Fibroblast of villous mesenchyme (primary cell): ENCODE results near the gene PRKACA. TPM values are rescaled to one million over a fixed set of nuclear protein-coding genes. Genes with fewer than 3 reads are reported as not detected.
A peak's percentile ranks its signal among the peaks of the same experiment; 100 is the strongest.

Experiments used
- DNase-seq: peaks from one replicate; pipeline ENCODE4 v3.0.0-alpha.2; 2010; ENCODE audit warnings: low read depth
- H3K4me3 ChIP-seq: 2 replicates; pipeline ENCODE4 v1.5.1; 2011; ENCODE audit warnings: low read depth, mild to moderate bottlenecking, low read length
- total RNA-seq: library from RNA; depleted of rRNA; stranded (reverse); fragments of >200 nt; gene quantifications from 2 replicates; pipeline ENCODE4 v1.2.3, GENCODE V29; 2012
- TF ChIP-seq, protein P1 (sequence below): IDR thresholded peaks from 2 replicates; pipeline ENCODE4 v1.5.1; 2012; ENCODE audit warnings: low read depth, mild to moderate bottlenecking, low read length; ENCODE audit not compliant: insufficient read depth

PRKACA gene
- total RNA-seq, 1 donor = 50.1 TPM

GRCh38 chr19:14127176-14127575 is 9.6 kb upstream of the PRKACA start:
- no peak overlapping the region for H3K4me3 ChIP-seq
- no peak for DNase-seq
- TF ChIP-seq, protein P1, sequence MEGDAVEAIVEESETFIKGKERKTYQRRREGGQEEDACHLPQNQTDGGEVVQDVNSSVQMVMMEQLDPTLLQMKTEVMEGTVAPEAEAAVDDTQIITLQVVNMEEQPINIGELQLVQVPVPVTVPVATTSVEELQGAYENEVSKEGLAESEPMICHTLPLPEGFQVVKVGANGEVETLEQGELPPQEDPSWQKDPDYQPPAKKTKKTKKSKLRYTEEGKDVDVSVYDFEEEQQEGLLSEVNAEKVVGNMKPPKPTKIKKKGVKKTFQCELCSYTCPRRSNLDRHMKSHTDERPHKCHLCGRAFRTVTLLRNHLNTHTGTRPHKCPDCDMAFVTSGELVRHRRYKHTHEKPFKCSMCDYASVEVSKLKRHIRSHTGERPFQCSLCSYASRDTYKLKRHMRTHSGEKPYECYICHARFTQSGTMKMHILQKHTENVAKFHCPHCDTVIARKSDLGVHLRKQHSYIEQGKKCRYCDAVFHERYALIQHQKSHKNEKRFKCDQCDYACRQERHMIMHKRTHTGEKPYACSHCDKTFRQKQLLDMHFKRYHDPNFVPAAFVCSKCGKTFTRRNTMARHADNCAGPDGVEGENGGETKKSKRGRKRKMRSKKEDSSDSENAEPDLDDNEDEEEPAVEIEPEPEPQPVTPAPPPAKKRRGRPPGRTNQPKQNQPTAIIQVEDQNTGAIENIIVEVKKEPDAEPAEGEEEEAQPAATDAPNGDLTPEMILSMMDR = no peak

- no peak overlapping the region for H3K4me3 ChIP-seq
- TF ChIP-seq, protein P1 = no peak
- DNase-seq = no peak
These were observed 5.4 kb upstream of the PRKACA start for GRCh38 chr19:14122924-14123323.

GRCh38 chr19:14120497-14120780 is 2.9 kb upstream of the PRKACA start:
- DNase-seq = no peak
- TF ChIP-seq, protein P1 = no peak
- H3K4me3 ChIP-seq = no peak overlapping the region

- H3K4me3 ChIP-seq = no peak overlapping the region
- TF ChIP-seq, protein P1 = no peak
- no peak for DNase-seq
These were observed 2.3 kb upstream of the PRKACA start for GRCh38 chr19:14119644-14120496.

DNA sequence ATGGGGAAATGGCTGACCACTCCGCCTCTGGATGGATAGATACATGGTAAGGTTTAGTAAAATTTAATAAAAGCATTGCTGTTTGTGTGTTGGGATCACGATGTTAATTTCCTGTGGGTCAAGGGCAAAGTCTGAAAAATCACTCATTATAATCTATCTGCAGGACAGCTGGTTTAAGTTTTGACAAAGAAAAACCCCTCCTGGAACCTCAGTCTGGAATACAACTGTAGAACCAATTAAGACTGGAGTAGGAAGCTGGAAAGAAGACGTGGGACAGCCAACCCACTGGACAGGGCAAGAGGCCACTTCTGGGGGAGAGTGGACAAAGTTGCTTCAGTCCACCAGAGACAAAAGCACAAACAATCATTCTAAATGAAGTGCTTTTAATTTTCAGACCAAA is 1.6 kb upstream of the PRKACA start:
- DNase-seq = no peak
- peak overlapping the region; percentile 56 for H3K4me3 ChIP-seq
- TF ChIP-seq, protein P1 = no peak

- peak; percentile 94 for DNase-seq
- TF ChIP-seq, protein P1 = no peak
- H3K4me3 ChIP-seq = peak overlapping the region; percentile 56
These were observed 846 bp upstream of the PRKACA start for GRCh38 chr19:14118165-14119051.
